ENCODE data around the gene MXI1.

The MXI1 gene

DNA sequence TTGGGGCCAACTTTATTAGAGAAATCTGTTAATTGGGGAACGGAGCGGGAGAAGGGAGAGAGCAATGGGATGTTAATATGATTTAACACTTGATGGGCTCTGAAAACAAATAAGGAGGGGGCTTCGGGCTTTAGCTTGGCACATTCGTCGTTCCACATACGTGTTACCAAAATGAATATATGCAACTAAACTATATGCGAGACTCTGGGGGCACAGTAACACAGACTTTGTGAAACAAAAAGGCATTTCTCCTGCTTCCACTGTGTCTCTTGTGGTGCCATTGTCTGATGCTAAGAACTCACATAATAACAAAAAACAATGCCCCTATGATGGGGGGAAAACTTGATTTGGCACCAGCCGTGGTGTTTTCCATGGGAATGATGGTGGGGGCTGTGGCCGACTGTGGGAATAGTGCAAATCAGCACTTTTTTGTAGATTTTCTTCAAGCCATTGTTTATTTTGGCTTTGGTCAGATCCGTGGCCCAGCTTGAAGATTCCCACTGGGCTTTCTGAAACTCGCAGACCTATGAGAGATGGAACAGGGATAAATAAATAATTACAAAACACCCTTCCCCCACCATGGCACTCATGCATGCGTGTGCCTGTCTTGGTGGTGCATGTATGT lies 2.2 kb upstream of the MXI1 start:
- no peaks in the 10 kb centered on the region for H3K36me3 ChIP-seq (ENCODE audit: control insufficient read depth, low read length)
- H3K79me2 ChIP-seq (ENCODE audit: control insufficient read depth, low read length) = no peaks in the 10 kb centered on the region
- H3K27me3 ChIP-seq (ENCODE audit: control insufficient read depth, low read length) = peaks cover 15% of the 10 kb centered on the region
- H3K4me1 ChIP-seq (ENCODE audit: control insufficient read depth, low read length) = peaks cover 16% of the 10 kb centered on the region
- H4K20me1 ChIP-seq (ENCODE audit: control insufficient read depth, insufficient read depth, low read depth, low read length) = no peaks in the 10 kb centered on the region
- no peak overlapping the region for H3K4me2 ChIP-seq (ENCODE audit: low read length)
- H3K4me3 ChIP-seq (ENCODE audit: low read length) = no peak overlapping the region
- H3K9me3 ChIP-seq (ENCODE audit: control insufficient read depth, insufficient read depth, low read length) = no peaks in the 10 kb centered on the region
- no peak overlapping the region for H3K27ac ChIP-seq (ENCODE audit: low read depth, low read length)
- H3F3A ChIP-seq (ENCODE audit: control insufficient read depth, insufficient read depth) = peaks cover 3% of the 10 kb centered on the region; the same call in 1 of the 2 replicates
- H3K9me2 ChIP-seq (replicated peaks; ENCODE audit: control insufficient read depth, low read length) = no peaks in the 10 kb centered on the region
- TF ChIP-seq, protein P1, sequence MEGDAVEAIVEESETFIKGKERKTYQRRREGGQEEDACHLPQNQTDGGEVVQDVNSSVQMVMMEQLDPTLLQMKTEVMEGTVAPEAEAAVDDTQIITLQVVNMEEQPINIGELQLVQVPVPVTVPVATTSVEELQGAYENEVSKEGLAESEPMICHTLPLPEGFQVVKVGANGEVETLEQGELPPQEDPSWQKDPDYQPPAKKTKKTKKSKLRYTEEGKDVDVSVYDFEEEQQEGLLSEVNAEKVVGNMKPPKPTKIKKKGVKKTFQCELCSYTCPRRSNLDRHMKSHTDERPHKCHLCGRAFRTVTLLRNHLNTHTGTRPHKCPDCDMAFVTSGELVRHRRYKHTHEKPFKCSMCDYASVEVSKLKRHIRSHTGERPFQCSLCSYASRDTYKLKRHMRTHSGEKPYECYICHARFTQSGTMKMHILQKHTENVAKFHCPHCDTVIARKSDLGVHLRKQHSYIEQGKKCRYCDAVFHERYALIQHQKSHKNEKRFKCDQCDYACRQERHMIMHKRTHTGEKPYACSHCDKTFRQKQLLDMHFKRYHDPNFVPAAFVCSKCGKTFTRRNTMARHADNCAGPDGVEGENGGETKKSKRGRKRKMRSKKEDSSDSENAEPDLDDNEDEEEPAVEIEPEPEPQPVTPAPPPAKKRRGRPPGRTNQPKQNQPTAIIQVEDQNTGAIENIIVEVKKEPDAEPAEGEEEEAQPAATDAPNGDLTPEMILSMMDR (IDR thresholded peaks at IDR 0.05; ENCODE audit: low read depth, low read length, poor library complexity, severe bottlenecking) = no peak
- TF ChIP-seq EZH2phosphoT487 (IDR thresholded peaks at IDR 0.05; ENCODE audit: borderline replicate concordance, low read length) = no peak

GRCh38 chr10:110207805-110208613 lies 604 bp downstream of the MXI1 start:
- H3K79me2 ChIP-seq (ENCODE audit: control insufficient read depth, low read length) = peaks cover 19% of the 10 kb centered on the region
- no peaks in the 10 kb centered on the region for H3K36me3 ChIP-seq (ENCODE audit: control insufficient read depth, low read length)
- peak overlapping the region; percentile 76 for H3K4me3 ChIP-seq (ENCODE audit: low read length)
- H3K4me2 ChIP-seq (ENCODE audit: low read length) = peak overlapping the region; percentile 80
- H3K4me1 ChIP-seq (ENCODE audit: control insufficient read depth, low read length) = peaks cover 34% of the 10 kb centered on the region
- peaks cover 15% of the 10 kb centered on the region for H3K27me3 ChIP-seq (ENCODE audit: control insufficient read depth, low read length)
- no peaks in the 10 kb centered on the region for H3K9me3 ChIP-seq (ENCODE audit: control insufficient read depth, insufficient read depth, low read length)
- peak overlapping the region; percentile 56 for H3K27ac ChIP-seq (ENCODE audit: low read depth, low read length)
- H4K20me1 ChIP-seq (ENCODE audit: control insufficient read depth, insufficient read depth, low read depth, low read length) = no peaks in the 10 kb centered on the region
- H3F3A ChIP-seq (ENCODE audit: control insufficient read depth, insufficient read depth) = peaks cover 9% of the 10 kb centered on the region
- H3K9me2 ChIP-seq (replicated peaks; ENCODE audit: control insufficient read depth, low read length) = no peaks in the 10 kb centered on the region
- TF ChIP-seq, protein P1 (IDR thresholded peaks at IDR 0.05; ENCODE audit: low read depth, low read length, poor library complexity, severe bottlenecking) = no peak
- no peak for TF ChIP-seq EZH2phosphoT487 (IDR thresholded peaks at IDR 0.05; ENCODE audit: borderline replicate concordance, low read length)

GRCh38 chr10:110208614-110209453 lies 1.4 kb downstream of the MXI1 start:
- Histone ChIP-seq H3K4me1 (ENCODE audit: control insufficient read depth, low read length) (peaks cover 42% of the 10 kb centered on the region), H3K4me3 (ENCODE audit: low read length) (peak overlapping the region; percentile 76)
- no peak for TF ChIP-seq EZH2phosphoT487 (IDR thresholded peaks at IDR 0.05; ENCODE audit: borderline replicate concordance, low read length)
- TF ChIP-seq, protein P1 (IDR thresholded peaks at IDR 0.05; ENCODE audit: low read depth, low read length, poor library complexity, severe bottlenecking) = no peak

More at GRCh38 chr10:110208614-110209453, 1.4 kb downstream of the MXI1 start:
- Histone ChIP-seq H3K36me3 (ENCODE audit: control insufficient read depth, low read length) (no peaks in the 10 kb centered on the region), H3K9me2 (replicated peaks; ENCODE audit: control insufficient read depth, low read length) (no peaks in the 10 kb centered on the region), H3K27me3 (ENCODE audit: control insufficient read depth, low read length) (peaks cover 10% of the 10 kb centered on the region), H3F3A (ENCODE audit: control insufficient read depth, insufficient read depth) (peaks cover 9% of the 10 kb centered on the region), H3K9me3 (ENCODE audit: control insufficient read depth, insufficient read depth, low read length) (no peaks in the 10 kb centered on the region), H4K20me1 (ENCODE audit: control insufficient read depth, insufficient read depth, low read depth, low read length) (no peaks in the 10 kb centered on the region), H3K27ac (ENCODE audit: low read depth, low read length) (peak overlapping the region; percentile 56), H3K79me2 (ENCODE audit: control insufficient read depth, low read length) (peaks cover 19% of the 10 kb centered on the region), H3K4me2 (ENCODE audit: low read length) (peak overlapping the region; percentile 80)
